K562 (cell line): ENCODE results near the gene PPFIA1. TPM values are rescaled to one million over a fixed set of nuclear protein-coding genes. Genes with fewer than 3 reads are reported as not detected.

ENCODE experiments used
- ATAC-seq: fragments of 200-7000 bp; cut with Tn5 transposase; 3 replicates; pipeline ENCODE4 v1.9.1; 2020; ENCODE audit warnings: moderate library complexity
- BruUV-seq: library from RNA; stranded (reverse); fragments of 400-500 nt; replicated peaks from 2 replicates; lab custom pipeline; 2021; lab: Mats Ljungman, UMichigan
- CTCF ChIA-PET: fragments of 300-600 bp; formaldehyde crosslinking; extraction: SDS; loops from one replicate; lab custom pipeline; 2021; ENCODE audit warnings: low intra/inter-chr PET ratio; lab: Yijun Ruan, JAX
- POLR2A ChIA-PET: fragments of 300-600, 350-650 bp; sonication (Branson Sonifier 250); formaldehyde crosslinking; extraction: SDS; loops from one replicate; lab custom pipeline; 2021; ENCODE audit warnings: antibody characterized with exemption, inconsistent platforms; lab: Yijun Ruan, JAX
- DNase-seq, 4 experiments: peaks; one replicate each; pipeline versions ENCODE4 v3.0.0 to v3.0.0-alpha.2; 2011 to 2018; ENCODE audit warnings: low spot score in 3 of 4, mixed read lengths in 3 of 4; ENCODE audit errors: extremely low read depth in 1 of 4
- FAIRE-seq: peaks from 2 replicates; lab custom pipeline; 2011; peaks lifted over from hg19 to GRCh38; lab: Jason Lieb, UNC
- H2AFZ ChIP-seq: 2 replicates; pipeline ENCODE4 v1.6.0; 2011; ENCODE audit warnings: low read depth, low read length, control low read depth, inconsistent platforms
- H3K27ac ChIP-seq: fragments of 200-600 bp; 3 replicates; pipeline ENCODE4 v1.8.0; 2011; ENCODE audit warnings: low read depth, mild to moderate bottlenecking, control low read depth, inconsistent platforms, low read length, moderate library complexity, mixed read lengths; ENCODE audit errors: extremely low read depth
- H3K27me3 ChIP-seq, 2 experiments: fragments of 300-600 bp in 1 of 2; 2 replicates in 1 of 2; 3 replicates in 1 of 2; pipeline versions ENCODE4 v1.6.0 to v1.8.0; 2011; ENCODE audit warnings: inconsistent platforms in 2 of 2, low read length in 2 of 2, mild to moderate bottlenecking in 1 of 2, mixed read lengths in 1 of 2, moderate library complexity in 1 of 2; ENCODE audit not compliant: control insufficient read depth in 2 of 2, insufficient read depth in 2 of 2
- H3K36me3 ChIP-seq: fragments of 300-600 bp; 3 replicates; pipeline ENCODE4 v1.8.0; 2011; ENCODE audit warnings: mild to moderate bottlenecking, low read length, inconsistent platforms; ENCODE audit not compliant: control insufficient read depth, insufficient read depth
- H3K4me1 ChIP-seq, 2 experiments: fragments of 200-600 bp in 1 of 2; replicated peaks in 1 of 2; 2 replicates in 1 of 2; 3 replicates in 1 of 2; pipeline versions ENCODE4 v1.5.1 to v1.8.0; 2011; ENCODE audit warnings: inconsistent platforms in 2 of 2, low read length in 2 of 2, mild to moderate bottlenecking in 1 of 2, mixed read lengths in 1 of 2, moderate library complexity in 1 of 2; ENCODE audit not compliant: control insufficient read depth in 2 of 2, insufficient read depth in 2 of 2
- H3K4me2 ChIP-seq: 2 replicates; pipeline ENCODE4 v1.6.1; 2011; ENCODE audit warnings: low read length, control low read depth, inconsistent platforms, mixed read lengths; ENCODE audit not compliant: insufficient read depth
- H3K4me3 ChIP-seq: fragments of 200-600 bp; sonication (generic), shearing (Covaris generic); 2 replicates; pipeline ENCODE4 v1.5.1; 2016; ENCODE audit warnings: control low read depth, inconsistent platforms
- H3K79me2 ChIP-seq: fragments of 200-600 bp; 3 replicates; pipeline ENCODE4 v1.8.0; 2011; ENCODE audit warnings: low read length, inconsistent platforms; ENCODE audit not compliant: control insufficient read depth, insufficient read depth
- H3K9ac ChIP-seq, 2 experiments: 2 replicates each; pipeline versions ENCODE4 v1.6.0 to v1.6.1; 2011; ENCODE audit warnings: low read depth in 2 of 2, low read length in 2 of 2, control low read depth in 1 of 2, inconsistent platforms in 1 of 2, mild to moderate bottlenecking in 1 of 2, mixed read lengths in 1 of 2; ENCODE audit not compliant: insufficient read depth in 1 of 2
- H3K9me1 ChIP-seq: one replicate; pipeline ENCODE4 v1.6.0; 2011; ENCODE audit warnings: inconsistent platforms, mild to moderate bottlenecking, low read length, moderate library complexity; ENCODE audit not compliant: control insufficient read depth, insufficient read depth
- H3K9me3 ChIP-seq: replicated peaks from 2 replicates; pipeline ENCODE4 v1.5.1; 2011; ENCODE audit warnings: low read depth, low read length, inconsistent platforms; ENCODE audit not compliant: control insufficient read depth, insufficient read depth
- H4K20me1 ChIP-seq: replicated peaks from 2 replicates; pipeline ENCODE4 v1.6.1; 2011; ENCODE audit warnings: low read length, inconsistent platforms, mixed read lengths; ENCODE audit not compliant: control insufficient read depth, insufficient read depth
- ADNP ChIP-seq: fragments of 200-800 bp; sonication (Bioruptor generic); IDR thresholded peaks from 2 replicates; pipeline ENCODE4 v1.6.1; 2016; ENCODE audit warnings: missing genetic modification characterization, missing compliant biosample characterization
- CBX1 ChIP-seq: sonication (generic); IDR thresholded peaks from 2 replicates; pipeline ENCODE4 v1.6.1; 2016; ENCODE audit warnings: antibody characterized with exemption, low read depth, mild to moderate bottlenecking
- ESRRA ChIP-seq: fragments of 450-650 bp; IDR thresholded peaks from 2 replicates; pipeline ENCODE4 v1.6.1; 2014; ENCODE audit warnings: low read depth, mild to moderate bottlenecking, moderate library complexity, borderline replicate concordance
- HDAC2 ChIP-seq: fragments of 450-650 bp; IDR thresholded peaks from 2 replicates; pipeline ENCODE4 v1.6.1; 2016; ENCODE audit warnings: mild to moderate bottlenecking
- KLF13 ChIP-seq: fragments of 450-650 bp; IDR thresholded peaks from 2 replicates; pipeline ENCODE4 v1.6.1; 2016; ENCODE audit warnings: missing genetic modification characterization, low read depth, mild to moderate bottlenecking, missing compliant biosample characterization, moderate library complexity, borderline replicate concordance
- LEF1 ChIP-seq: fragments of 450-650 bp; IDR thresholded peaks from 2 replicates; pipeline ENCODE4 v1.6.1; 2016; ENCODE audit warnings: mild to moderate bottlenecking
- MEF2D ChIP-seq: conservative IDR thresholded peaks from 2 replicates; pipeline ENCODE4 v1.6.1; 2016; ENCODE audit warnings: low read depth, missing genetic modification characterization, missing compliant biosample characterization
- PHB ChIP-seq: fragments of 250-450 bp; sonication (Bioruptor Pico); IDR thresholded peaks from 2 replicates; pipeline ENCODE4 v1.5.0; 2021
- PHTF2 ChIP-seq: fragments of 250-450 bp; sonication (Bioruptor Pico); IDR thresholded peaks from 2 replicates; pipeline ENCODE4 v1.5.0; 2021; ENCODE audit warnings: mild to moderate bottlenecking
- RBM25 ChIP-seq: fragments of 200-400 bp; formaldehyde crosslinking; IDR thresholded peaks from 2 replicates; pipeline ENCODE4 v1.6.1; 2018; ENCODE audit warnings: low read length, low read depth, moderate library complexity; ENCODE audit not compliant: severe bottlenecking
- SIX5 ChIP-seq, 2 experiments: IDR thresholded peaks; 2 replicates each; pipeline ENCODE4 v1.6.1; 2011; ENCODE audit warnings: low read length in 2 of 2, borderline replicate concordance in 1 of 2, low read depth in 1 of 2, mild to moderate bottlenecking in 1 of 2, moderate library complexity in 1 of 2; ENCODE audit not compliant: insufficient read depth in 1 of 2
- ZBTB33 ChIP-seq: sonication (generic); formaldehyde crosslinking; IDR thresholded peaks from 2 replicates; pipeline ENCODE4 v1.8.1; 2023; ENCODE audit warnings: mild to moderate bottlenecking, missing genetic modification reagents
- ZNF124 ChIP-seq: sonication (generic); formaldehyde crosslinking; IDR thresholded peaks from 2 replicates; pipeline ENCODE4 v1.8.1; 2022; ENCODE audit warnings: missing genetic modification reagents
- ZNF408 ChIP-seq: fragments of 250-450 bp; sonication (Bioruptor Pico); IDR thresholded peaks from 2 replicates; pipeline ENCODE4 v1.4.0; 2020; ENCODE audit warnings: low read depth, mild to moderate bottlenecking, moderate library complexity
- WGBS: fragments of 100-300 bp; shearing (Covaris generic); methylation state at CpG from one replicate; pipeline ENCODE4 v1.1.6; 2016; ENCODE audit warnings: low coverage, mixed read lengths; ENCODE audit not compliant: insufficient coverage; ENCODE audit errors: missing lambda C conversion rate; 5-methylcytosine and 5-hydroxymethylcytosine counted together
- in situ Hi-C: fragments of 300-500 bp; cut with MboI; formaldehyde crosslinking; loops from 4 replicates; pipeline ENCODE4 v1.15.0; 2018; ENCODE audit warnings: inconsistent platforms, mixed read lengths
- intact Hi-C: fragments of 100-400 bp; cut with micrococcal nuclease; formaldehyde crosslinking; loops from 2 replicates; pipeline ENCODE4 v1.14.2; 2022
- polyA plus RNA-seq, 8 experiments: library from polyadenylated mRNA; depleted of rRNA in 4 of 8; stranded (reverse) in 5 of 8; unstranded in 3 of 8; fragments of >200 nt; fragmentation: Nextera tagmentation in 2 of 8; fragmentation: Illumina TruSeq in 1 of 8; extraction: Ambion mirVana in 2 of 8; extraction: Trizol in 1 of 8; gene quantifications; 2 replicates each; pipeline versions ENCODE4 v1.2.1 to v1.2.3, GENCODE V29; 2011 to 2014; ENCODE audit warnings: inconsistent platforms in 1 of 8, missing spikeins in 1 of 8
- total RNA-seq, 7 experiments: library from RNA; depleted of rRNA in 6 of 7; stranded (reverse); fragments of >200 nt in 6 of 7; fragmentation: Illumina TruSeq in 2 of 7; extraction: Trizol in 2 of 7; gene quantifications; 2 replicates each; pipeline versions ENCODE4 v1.2.1 to v1.2.3, GENCODE V29; 2011 to 2021; ENCODE audit warnings: low replicate concordance in 1 of 7
- TF ChIP-seq, protein P1 (sequence below), 2 experiments: IDR thresholded peaks in 1 of 2; conservative IDR thresholded peaks in 1 of 2; 2 replicates each; pipeline ENCODE4 v1.6.1; 2016; ENCODE audit warnings: low read depth in 2 of 2, mild to moderate bottlenecking in 1 of 2, missing compliant biosample characterization in 1 of 2, missing genetic modification characterization in 1 of 2, moderate library complexity in 1 of 2
- TF ChIP-seq, protein P2 (sequence below): sonication (generic); formaldehyde crosslinking; IDR thresholded peaks from 2 replicates; pipeline ENCODE4 v1.8.0; 2022; ENCODE audit warnings: mild to moderate bottlenecking, missing genetic modification reagents

Gene PPFIA1
- total and polyA plus RNA-seq, 9 of the 15 experiments (the other 6 are each of a cell fraction or from before 2014, with no cell fraction given) = 9.9 to 41.5 (median 28.5) TPM

GRCh38 chr11:70378506-70379134 is 108.1 kb downstream of the PPFIA1 start:
- no peak for FAIRE-seq
- Histone ChIP-seq H2AFZ (no peak overlapping the region), H3K27me3 (no peaks in the 10 kb centered on the region), H3K9me3 (no peaks in the 10 kb centered on the region), H3K79me2 (no peaks in the 10 kb centered on the region), H3K27ac (no peak overlapping the region), H4K20me1 (no peaks in the 10 kb centered on the region; the same call in 1 of the 2 replicates), H3K9me1 (peaks cover 3% of the 10 kb centered on the region), H3K4me2 (no peak overlapping the region), H3K36me3 (peaks cover 89% of the 10 kb centered on the region), H3K9ac (no peak overlapping the region), H3K4me3 (no peak overlapping the region), H3K4me1 (peaks cover 0 to 11% of the 10 kb centered on the region in 2 experiments; a peak in 3 of 5 replicates)
- WGBS = 90% methylated on average over 9 of the region's 9 CpGs
- in situ Hi-C loops (no loop called here), intact Hi-C loops (no loop called here)
- ChIA-PET CTCF (no interaction called here), POLR2A (interaction anchor here (1.8 kb wide), 1 partner anchor 10 kb away, joined by 6 read pairs; no protein-coding TSS in a partner anchor)
- ATAC-seq = peak; percentile 34; the same call in 1 of the 3 replicates
- no TSS peak for BruUV-seq
- DNase-seq = no peak
- TF ChIP-seq MEF2D (tag) (no peak), PHTF2 (no peak), SIX5 (IDR thresholded peaks at IDR 0.05; ENCODE audit: borderline replicate concordance in 1 of 2, insufficient read depth in 1 of 2, low read depth in 1 of 2, low read length in 2 of 2) (no peak), ADNP (tag) (peak; percentile 67), ZBTB33 (CRISPR knock-in tag) (no peak), ZNF408 (no peak), RBM25 (peak; percentile 91), LEF1 (no peak), ZNF124 (no peak), HDAC2 (peak; percentile 51; the same call in 1 of the 2 replicates), PHB (CRISPR knock-in tag) (no peak), CBX1 (peak; percentile 20; the same call in 1 of the 2 replicates), KLF13 (no peak), ESRRA (peak; percentile 73; the same call in 1 of the 2 replicates)
- TF ChIP-seq, protein P1, sequence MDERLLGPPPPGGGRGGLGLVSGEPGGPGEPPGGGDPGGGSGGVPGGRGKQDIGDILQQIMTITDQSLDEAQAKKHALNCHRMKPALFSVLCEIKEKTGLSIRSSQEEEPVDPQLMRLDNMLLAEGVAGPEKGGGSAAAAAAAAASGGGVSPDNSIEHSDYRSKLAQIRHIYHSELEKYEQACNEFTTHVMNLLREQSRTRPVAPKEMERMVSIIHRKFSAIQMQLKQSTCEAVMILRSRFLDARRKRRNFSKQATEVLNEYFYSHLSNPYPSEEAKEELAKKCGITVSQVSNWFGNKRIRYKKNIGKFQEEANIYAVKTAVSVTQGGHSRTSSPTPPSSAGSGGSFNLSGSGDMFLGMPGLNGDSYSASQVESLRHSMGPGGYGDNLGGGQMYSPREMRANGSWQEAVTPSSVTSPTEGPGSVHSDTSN (CRISPR knock-in tag; IDR thresholded peaks at IDR 0.05; ENCODE audit: low read depth) = no peak
- TF ChIP-seq, protein P1 (tag; conservative IDR thresholded peaks at IDR 0.05; ENCODE audit: low read depth) = no peak
- TF ChIP-seq, protein P2, sequence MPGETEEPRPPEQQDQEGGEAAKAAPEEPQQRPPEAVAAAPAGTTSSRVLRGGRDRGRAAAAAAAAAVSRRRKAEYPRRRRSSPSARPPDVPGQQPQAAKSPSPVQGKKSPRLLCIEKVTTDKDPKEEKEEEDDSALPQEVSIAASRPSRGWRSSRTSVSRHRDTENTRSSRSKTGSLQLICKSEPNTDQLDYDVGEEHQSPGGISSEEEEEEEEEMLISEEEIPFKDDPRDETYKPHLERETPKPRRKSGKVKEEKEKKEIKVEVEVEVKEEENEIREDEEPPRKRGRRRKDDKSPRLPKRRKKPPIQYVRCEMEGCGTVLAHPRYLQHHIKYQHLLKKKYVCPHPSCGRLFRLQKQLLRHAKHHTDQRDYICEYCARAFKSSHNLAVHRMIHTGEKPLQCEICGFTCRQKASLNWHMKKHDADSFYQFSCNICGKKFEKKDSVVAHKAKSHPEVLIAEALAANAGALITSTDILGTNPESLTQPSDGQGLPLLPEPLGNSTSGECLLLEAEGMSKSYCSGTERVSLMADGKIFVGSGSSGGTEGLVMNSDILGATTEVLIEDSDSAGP (CRISPR knock-in tag) = no peak
